Cardiac muscle cell (in vitro differentiated cells and primary cell): Measurements from ENCODE around the gene FCRL5. TPM values are rescaled to one million over a fixed set of nuclear protein-coding genes. Genes with fewer than 3 reads are reported as not detected.

Experiments
- DNase-seq, 2 donors: peaks; one replicate each; pipeline versions ENCODE4 v3.0.0 to v3.0.0-alpha.2; 2010 to 2017; ENCODE audit warnings: low read depth in 1 of 2, low spot score in 1 of 2
- H3K27ac ChIP-seq: fragments of 200-600 bp; sonication (generic); 2 replicates; pipeline ENCODE4 v1.5.1; 2016
- H3K27me3 ChIP-seq: fragments of 200-600 bp; sonication (generic); 2 replicates; pipeline ENCODE4 v1.6.0; 2016; ENCODE audit warnings: control low read depth
- H3K36me3 ChIP-seq: fragments of 200-600 bp; sonication (generic); 2 replicates; pipeline ENCODE4 v1.5.1; 2016; ENCODE audit warnings: control low read depth
- H3K4me1 ChIP-seq: fragments of 200-600 bp; sonication (generic); 2 replicates; pipeline ENCODE4 v1.8.1; 2017; ENCODE audit warnings: low read depth, mild to moderate bottlenecking, mixed run types
- H3K4me3 ChIP-seq: fragments of 200-600 bp; sonication (generic); 2 replicates; pipeline ENCODE4 v1.5.1; 2016; ENCODE audit warnings: mild to moderate bottlenecking
- H3K9me3 ChIP-seq: fragments of 200-600 bp; sonication (generic); 2 replicates; pipeline ENCODE4 v1.5.1; 2017; ENCODE audit warnings: low read depth, mild to moderate bottlenecking, control low read depth
- polyA plus RNA-seq: library from polyadenylated mRNA; unstranded; fragments of >200 nt; fragmentation: Nextera tagmentation; extraction: Ambion mirVana; gene quantifications from 2 replicates; pipeline ENCODE4 v1.2.1, GENCODE V29; 2016
- total RNA-seq: library from RNA; depleted of rRNA; stranded (reverse); fragments of >200 nt; gene quantifications from 2 replicates; pipeline ENCODE4 v1.2.3, GENCODE V29; 2016
- TF ChIP-seq, protein P1 (sequence below): IDR thresholded peaks from 2 replicates; pipeline ENCODE4 v1.5.1; 2012; ENCODE audit warnings: low read depth, mild to moderate bottlenecking, low read length

The FCRL5 gene
- total and polyA plus RNA-seq, 2 experiments from 2014 or later = not detected

DNA sequence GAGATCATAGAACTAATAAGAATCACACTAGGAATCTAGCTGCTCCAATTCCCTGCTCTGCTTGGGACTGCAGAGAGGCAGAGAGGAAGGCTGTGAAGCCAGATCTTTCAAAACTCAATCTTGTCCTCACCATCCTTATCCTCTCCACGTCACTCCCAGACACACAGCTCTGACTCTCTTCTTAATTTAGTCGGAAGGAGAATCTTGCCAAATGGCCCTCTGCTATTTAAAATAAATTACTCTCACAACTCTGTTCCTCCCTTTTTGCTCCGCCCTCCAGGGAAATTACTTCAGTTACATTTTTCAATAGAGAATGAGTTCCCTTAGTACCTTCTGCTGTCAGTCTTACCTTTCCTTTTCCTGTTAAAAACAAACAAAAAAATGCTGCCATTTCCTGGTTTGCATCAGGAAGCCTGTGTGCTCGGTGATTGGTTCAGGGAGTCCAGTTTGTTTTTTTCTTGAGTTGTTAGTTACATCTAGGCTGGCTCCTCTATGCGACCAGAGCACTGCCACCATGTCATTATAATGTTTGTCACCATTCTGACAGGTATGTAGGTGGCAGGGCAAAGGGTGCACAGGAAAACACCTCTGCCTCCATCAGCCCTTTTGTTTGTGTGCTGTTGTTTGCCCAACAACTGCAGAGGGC, 80.1 kb downstream of the FCRL5 start:
- Histone ChIP-seq H3K9me3 (no peaks in the 10 kb centered on the region), H3K4me3 (no peak overlapping the region), H3K27me3 (no peaks in the 10 kb centered on the region), H3K27ac (no peak overlapping the region), H3K4me1 (no peaks in the 10 kb centered on the region), H3K36me3 (no peaks in the 10 kb centered on the region)
- no peak for DNase-seq
- TF ChIP-seq, protein P1, sequence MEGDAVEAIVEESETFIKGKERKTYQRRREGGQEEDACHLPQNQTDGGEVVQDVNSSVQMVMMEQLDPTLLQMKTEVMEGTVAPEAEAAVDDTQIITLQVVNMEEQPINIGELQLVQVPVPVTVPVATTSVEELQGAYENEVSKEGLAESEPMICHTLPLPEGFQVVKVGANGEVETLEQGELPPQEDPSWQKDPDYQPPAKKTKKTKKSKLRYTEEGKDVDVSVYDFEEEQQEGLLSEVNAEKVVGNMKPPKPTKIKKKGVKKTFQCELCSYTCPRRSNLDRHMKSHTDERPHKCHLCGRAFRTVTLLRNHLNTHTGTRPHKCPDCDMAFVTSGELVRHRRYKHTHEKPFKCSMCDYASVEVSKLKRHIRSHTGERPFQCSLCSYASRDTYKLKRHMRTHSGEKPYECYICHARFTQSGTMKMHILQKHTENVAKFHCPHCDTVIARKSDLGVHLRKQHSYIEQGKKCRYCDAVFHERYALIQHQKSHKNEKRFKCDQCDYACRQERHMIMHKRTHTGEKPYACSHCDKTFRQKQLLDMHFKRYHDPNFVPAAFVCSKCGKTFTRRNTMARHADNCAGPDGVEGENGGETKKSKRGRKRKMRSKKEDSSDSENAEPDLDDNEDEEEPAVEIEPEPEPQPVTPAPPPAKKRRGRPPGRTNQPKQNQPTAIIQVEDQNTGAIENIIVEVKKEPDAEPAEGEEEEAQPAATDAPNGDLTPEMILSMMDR = no peak

DNA sequence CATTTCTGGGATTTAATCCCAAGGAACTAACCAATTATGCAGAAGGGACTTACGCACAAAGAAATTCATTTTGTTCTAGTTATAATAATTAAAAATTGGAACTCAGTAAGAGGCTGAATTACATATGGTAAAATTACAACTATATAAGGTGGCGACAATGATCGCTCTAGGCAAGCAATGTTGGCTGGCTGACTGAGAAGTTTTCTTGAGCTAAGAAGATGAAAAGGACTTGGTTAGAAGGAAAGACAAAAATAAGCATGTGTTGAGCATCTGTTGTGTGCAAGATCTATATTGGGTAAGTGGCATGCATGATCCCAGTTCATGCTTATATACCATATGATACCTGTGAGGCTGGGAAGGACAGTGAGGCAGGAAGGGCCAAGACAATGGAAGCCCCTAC, 80.8 kb downstream of the FCRL5 start:
- Histone ChIP-seq H3K4me3 (no peak overlapping the region), H3K27me3 (no peaks in the 10 kb centered on the region), H3K4me1 (no peaks in the 10 kb centered on the region), H3K27ac (no peak overlapping the region), H3K9me3 (no peaks in the 10 kb centered on the region), H3K36me3 (no peaks in the 10 kb centered on the region)
- TF ChIP-seq, protein P1 = no peak
- DNase-seq = no peak

- DNase-seq = no peak
- Histone ChIP-seq H3K4me3 (no peak overlapping the region), H3K9me3 (no peaks in the 10 kb centered on the region), H3K4me1 (no peaks in the 10 kb centered on the region), H3K36me3 (no peaks in the 10 kb centered on the region), H3K27me3 (no peaks in the 10 kb centered on the region), H3K27ac (no peak overlapping the region)
- TF ChIP-seq, protein P1 = no peak
Observed at GRCh38 chr1:157469752-157470675, 82.3 kb downstream of the FCRL5 start.

- Histone ChIP-seq H3K36me3 (no peaks in the 10 kb centered on the region), H3K9me3 (no peaks in the 10 kb centered on the region), H3K27ac (no peak overlapping the region), H3K4me1 (no peaks in the 10 kb centered on the region), H3K27me3 (no peaks in the 10 kb centered on the region), H3K4me3 (no peak overlapping the region)
- DNase-seq = no peak
- TF ChIP-seq, protein P1 = no peak
Observed at GRCh38 chr1:157469300-157469699, 83.0 kb downstream of the FCRL5 start.

DNA sequence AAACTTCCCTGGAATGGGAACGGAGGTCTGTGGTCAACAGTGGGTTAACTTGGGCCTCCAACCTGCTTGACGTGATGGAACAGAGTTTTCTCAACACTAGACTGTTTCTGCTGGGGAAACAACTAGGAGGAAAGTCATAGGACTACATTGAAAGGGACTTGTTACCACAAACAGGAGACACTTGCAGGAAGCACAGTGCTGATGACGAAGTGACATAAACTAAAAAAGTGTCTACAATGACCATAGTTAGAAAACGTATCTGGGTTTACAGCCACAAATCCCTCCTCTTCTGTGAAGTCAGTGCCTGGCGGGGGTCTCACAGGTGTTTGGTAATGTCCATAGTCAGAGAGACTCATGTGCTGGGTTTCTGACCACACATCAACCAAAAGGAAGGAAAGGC, 86.3 kb downstream of the FCRL5 start:
- H3K27ac ChIP-seq = no peak overlapping the region
- no peak overlapping the region for H3K4me3 ChIP-seq
- TF ChIP-seq, protein P1 = no peak
- no peaks in the 10 kb centered on the region for H3K27me3 ChIP-seq
- no peak for DNase-seq
- H3K9me3 ChIP-seq = no peaks in the 10 kb centered on the region
- no peaks in the 10 kb centered on the region for H3K4me1 ChIP-seq
- no peaks in the 10 kb centered on the region for H3K36me3 ChIP-seq

Other genes with a start within 250 kb of the FCRL5 start
- gene FCRL4, start 45.6 kb upstream of the FCRL5 start, total RNA-seq = not detected in 2 replicates
- gene FCRL4, start 45.6 kb upstream of the FCRL5 start, polyA plus RNA-seq = not detected in 2 replicates
- gene FCRL3, start 148.3 kb upstream of the FCRL5 start, total RNA-seq = not detected in 2 replicates
- not detected in 2 replicates for gene FCRL3, start 148.3 kb upstream of the FCRL5 start, polyA plus RNA-seq
- gene FCRL2, start 224.6 kb upstream of the FCRL5 start, total RNA-seq = not detected in 2 replicates
- gene FCRL2, start 224.6 kb upstream of the FCRL5 start, polyA plus RNA-seq = not detected in 2 replicates